Panc1 (cell line): ENCODE measurements around the gene PTBP2. TPM values are rescaled to one million over a fixed set of nuclear protein-coding genes. Genes with fewer than 3 reads are reported as not detected.

Experiments
- ATAC-seq: fragments of 200-7000 bp; cut with Tn5 transposase; 2 replicates; pipeline ENCODE4 v1.9.1; 2020; ENCODE audit warnings: mild to moderate bottlenecking, moderate library complexity
- Bru-seq: library from RNA; stranded (reverse); fragments of 400-500 nt; gene quantifications from one replicate; lab custom pipeline; 2021; lab: Mats Ljungman, UMichigan
- BruChase-seq, 2 experiments: library from RNA; stranded (reverse); fragments of 400-500 nt; gene quantifications; one replicate each; lab custom pipeline; 2021; lab: Mats Ljungman, UMichigan
- BruUV-seq: library from RNA; stranded (reverse); fragments of 400-500 nt; replicated peaks from 2 replicates; lab custom pipeline; 2021; lab: Mats Ljungman, UMichigan
- CTCF ChIA-PET: fragments of 300-600 bp; sonication (Branson Sonifier 250); formaldehyde crosslinking; loops from one replicate; lab custom pipeline; 2022; ENCODE audit warnings: antibody characterized with exemption; lab: Charles Lee
- POLR2A ChIA-PET: fragments of 300-600 bp; sonication (Branson Sonifier 250); formaldehyde crosslinking; loops from one replicate; lab custom pipeline; 2022; ENCODE audit warnings: antibody characterized with exemption; lab: Charles Lee
- DNase-seq: peaks from one replicate; pipeline ENCODE4 v3.0.0-alpha.2; 2010; ENCODE audit warnings: low read depth, low spot score
- H3K27ac ChIP-seq: 2 replicates; pipeline ENCODE4 v1.5.1; 2011; ENCODE audit warnings: mild to moderate bottlenecking, low read length, inconsistent platforms
- H3K27me3 ChIP-seq: fragments of 200-500 bp; sonication (Bioruptor generic); 2 replicates; pipeline ENCODE4 v1.6.0; 2014; ENCODE audit warnings: low read length, inconsistent platforms; ENCODE audit not compliant: control insufficient read depth, insufficient read depth
- H3K36me3 ChIP-seq: fragments of 200-500 bp; sonication (Bioruptor generic); 2 replicates; pipeline ENCODE4 v1.5.1; 2014; ENCODE audit warnings: inconsistent platforms, mild to moderate bottlenecking, low read length, moderate library complexity; ENCODE audit not compliant: control insufficient read depth, insufficient read depth
- H3K4me1 ChIP-seq: 2 replicates; pipeline ENCODE4 v1.5.1; 2011; ENCODE audit warnings: inconsistent platforms, mild to moderate bottlenecking, low read length, moderate library complexity; ENCODE audit not compliant: control insufficient read depth, insufficient read depth
- H3K4me3 ChIP-seq, 2 experiments: 2 replicates each; pipeline ENCODE4 v1.5.1; 2011 to 2012; ENCODE audit warnings: low read depth in 2 of 2, low read length in 2 of 2, mild to moderate bottlenecking in 2 of 2, inconsistent platforms in 1 of 2, moderate library complexity in 1 of 2
- H3K9me3 ChIP-seq: fragments of 200-500 bp; sonication (Bioruptor generic); 2 replicates; pipeline ENCODE4 v1.5.1; 2014; ENCODE audit warnings: low read depth, mild to moderate bottlenecking, inconsistent platforms, low read length, moderate library complexity; ENCODE audit not compliant: control insufficient read depth, insufficient read depth
- CTCF ChIP-seq: fragments of 450-650 bp; IDR thresholded peaks from 2 replicates; pipeline ENCODE4 v1.5.1; 2017; ENCODE audit warnings: mild to moderate bottlenecking
- POLR2AphosphoS5 ChIP-seq: IDR thresholded peaks from 2 replicates; pipeline ENCODE4 v1.6.1; 2012; ENCODE audit warnings: mild to moderate bottlenecking, low read depth, low read length, moderate library complexity
- REST ChIP-seq, 2 experiments: IDR thresholded peaks; 2 replicates each; pipeline ENCODE4 v1.6.1; 2011 to 2012; ENCODE audit warnings: low read depth in 2 of 2, control low read depth in 1 of 2, low read length in 1 of 2, mild to moderate bottlenecking in 1 of 2, moderate library complexity in 1 of 2; ENCODE audit not compliant: insufficient read depth in 1 of 2
- SIN3A ChIP-seq: IDR thresholded peaks from 2 replicates; pipeline ENCODE4 v1.6.1; 2012; ENCODE audit warnings: low read depth, mild to moderate bottlenecking, low read length, moderate library complexity, borderline replicate concordance; ENCODE audit not compliant: insufficient read depth
- TCF7L2 ChIP-seq: IDR thresholded peaks from 2 replicates; pipeline ENCODE4 v1.6.1; 2011; ENCODE audit warnings: mild to moderate bottlenecking, low read depth, low read length, inconsistent platforms
- in situ Hi-C: cut with HindIII; loops from 2 replicates; pipeline ENCODE4 v1.10.0; 2016; ENCODE audit warnings: low sequenced_read_pairs, low pct_unique_long_range_greater_than_20kb
- intact Hi-C: fragments of 100-400 bp; cut with micrococcal nuclease; formaldehyde crosslinking; loops from one replicate; pipeline ENCODE4 v1.10.0; 2022; ENCODE audit not compliant: unreplicated experiment
- long read RNA-seq: library from polyadenylated mRNA; unstranded; transcript quantifications from one replicate; pipeline ENCODE4 v2.0.0, GENCODE V29; 2021; ENCODE audit not compliant: unreplicated experiment
- polyA plus RNA-seq: library from polyadenylated mRNA; unstranded; fragments of >200 nt; gene quantifications from one replicate; pipeline ENCODE4 v1.2.1, GENCODE V29; 2012; ENCODE audit warnings: missing spikeins; ENCODE audit not compliant: insufficient read length
- total RNA-seq: library from RNA; stranded (reverse); gene quantifications from one replicate; pipeline ENCODE4 v1.2.1, GENCODE V29; 2021; ENCODE audit not compliant: unreplicated experiment

Gene PTBP2
- total RNA-seq (12.9 TPM), Bru-seq, nascent RNA (percentile 96 among the genes with signal in this experiment), BruChase-seq, experiment 1, labeled RNA remaining after a 2-hour chase (percentile 91 among the genes with signal in this experiment), BruChase-seq, experiment 2, labeled RNA remaining after a 6-hour chase (percentile 83 among the genes with signal in this experiment)
- polyA plus RNA-seq: 4.2 TPM
- long read RNA-seq, full-length matches to known transcripts: 6 of 12 reads
- long read RNA-seq, partial matches to known transcripts: 0 of 12 reads
- long read RNA-seq, other reads (novel, unspliced or antisense): 6 of 12 reads

GRCh38 chr1:96721416-96722160 lies at the start of gene PTBP2:
TSS of gene PTBP2 (plus strand) at chr1:96721784. CDS start at chr1:96721865, 81 bp downstream.
- CTCF ChIA-PET: no interaction called here
- no peaks in the 10 kb centered on the region for H3K9me3 ChIP-seq
- ATAC-seq (peak; percentile 98), DNase-seq (peak; percentile 8)
- in situ Hi-C loops: no loop called here
- peak within 1 kb of the TSS; percentile 86 for H3K27ac ChIP-seq
- H3K36me3 ChIP-seq: peaks cover 3% of the 10 kb centered on the region
- H3K27me3 ChIP-seq: no peaks in the 10 kb centered on the region
- POLR2A ChIA-PET: no interaction called here
- BruUV-seq: no TSS peak
- peak within 1 kb of the TSS; percentile 75 to 93 for H3K4me3 ChIP-seq
- H3K4me1 ChIP-seq: peaks cover 4% of the 10 kb centered on the region; the same call in 1 of the 2 replicates
- intact Hi-C loops: no loop called here
- TF ChIP-seq POLR2AphosphoS5 (peak; percentile 63), TCF7L2 (no peak)

GRCh38 chr1:96674915-96675314 lies 46.7 kb upstream of the PTBP2 start:
- CTCF ChIA-PET: no interaction called here
- TF ChIP-seq CTCF (no peak), TCF7L2 (no peak), SIN3A (no peak), POLR2AphosphoS5 (no peak), REST (IDR thresholded peaks at IDR 0.05; ENCODE audit: insufficient read depth in 1 of 2, low read depth in 2 of 2, low read length in 1 of 2) (no peak)
- ATAC-seq (no peak), DNase-seq (no peak)
- Histone ChIP-seq H3K36me3 (no peaks in the 10 kb centered on the region), H3K4me3 (no peak overlapping the region), H3K27me3 (no peaks in the 10 kb centered on the region), H3K4me1 (no peaks in the 10 kb centered on the region), H3K27ac (no peak overlapping the region), H3K9me3 (no peaks in the 10 kb centered on the region)
- BruUV-seq: no TSS peak
- intact Hi-C loops: no loop called here
- POLR2A ChIA-PET: no interaction called here
- in situ Hi-C loops: no loop called here

- ATAC-seq (no peak), DNase-seq (no peak)
- intact Hi-C loops (no loop called here), in situ Hi-C loops (no loop called here)
- no peaks in the 10 kb centered on the region for H3K9me3 ChIP-seq
- ChIA-PET POLR2A (no interaction called here), CTCF (no interaction called here)
- no peak overlapping the region for H3K27ac ChIP-seq
- no peaks in the 10 kb centered on the region for H3K4me1 ChIP-seq
- BruUV-seq: no TSS peak
- no peaks in the 10 kb centered on the region for H3K36me3 ChIP-seq
- no peaks in the 10 kb centered on the region for H3K27me3 ChIP-seq
- no peak overlapping the region for H3K4me3 ChIP-seq
- no peak for TF ChIP-seq CTCF
- TF ChIP-seq REST (IDR thresholded peaks at IDR 0.05; ENCODE audit: insufficient read depth in 1 of 2, low read depth in 2 of 2, low read length in 1 of 2): no peak
- no peak for TF ChIP-seq SIN3A
- no peak for TF ChIP-seq POLR2AphosphoS5
- no peak for TF ChIP-seq TCF7L2
Measured at GRCh38 chr1:96682056-96682455, 39.5 kb upstream of the PTBP2 start.
